GM12878 (cell line): ENCODE results near the gene PCDHA3. TPM values are rescaled to one million over a fixed set of nuclear protein-coding genes. Genes with fewer than 3 reads are reported as not detected.
"Not testable (repeated sequence)": the region's sequence is repeated elsewhere in the genome, so short reads cannot be mapped to it uniquely, and the experiment has no call there.

ENCODE experiments used
- ATAC-seq: fragments of 200-7000 bp; cut with Tn5 transposase; 3 replicates; pipeline ENCODE4 v1.9.1; 2020; ENCODE audit warnings: mild to moderate bottlenecking, moderate library complexity
- BruUV-seq: library from RNA; stranded (reverse); fragments of 400-500 nt; replicated peaks from 2 replicates; lab custom pipeline; 2021; lab: Mats Ljungman, UMichigan
- CTCF ChIA-PET: fragments of 300-600 bp; sonication (Branson Sonifier 250); formaldehyde crosslinking; extraction: SDS; loops from one replicate; lab custom pipeline; 2021; ENCODE audit warnings: inconsistent platforms; lab: Yijun Ruan, JAX
- POLR2A ChIA-PET: fragments of 350-600 bp; formaldehyde crosslinking; extraction: SDS; loops from one replicate; lab custom pipeline; 2021; ENCODE audit warnings: inconsistent platforms; lab: Charles Lee
- RAD21 ChIA-PET: fragments of 300-600 bp; sonication (Branson Sonifier 250); formaldehyde crosslinking; loops from one replicate; lab custom pipeline; 2023; ENCODE audit warnings: antibody characterized with exemption; ENCODE audit not compliant: unreplicated experiment; lab: Charles Lee
- SMC1A ChIA-PET: fragments of 300-600 bp; sonication (Branson Sonifier 250); formaldehyde crosslinking; loops from one replicate; lab custom pipeline; 2023; ENCODE audit not compliant: unreplicated experiment, uncharacterized antibody; lab: Charles Lee
- DNase-seq: peaks from one replicate; pipeline ENCODE4 v3.0.0-alpha.2; 2011; ENCODE audit warnings: low read depth, low spot score
- FAIRE-seq: peaks from 3 replicates; lab custom pipeline; 2011; peaks lifted over from hg19 to GRCh38; lab: Jason Lieb, UNC
- H2AFZ ChIP-seq: 2 replicates; pipeline ENCODE4 v1.6.0; 2011; ENCODE audit warnings: low read depth, low read length, control low read depth; ENCODE audit not compliant: control insufficient read depth
- H3K27ac ChIP-seq: 2 replicates; pipeline ENCODE4 v1.5.1; 2011; ENCODE audit warnings: control low read depth; ENCODE audit not compliant: control insufficient read depth, insufficient read depth
- H3K27me3 ChIP-seq, 2 experiments: replicated peaks in 1 of 2; 2 replicates each; pipeline versions ENCODE4 v1.6.0 to v1.6.1; 2011; ENCODE audit warnings: low read length in 1 of 2; ENCODE audit not compliant: control insufficient read depth in 2 of 2, insufficient read depth in 2 of 2
- H3K36me3 ChIP-seq, 2 experiments: 2 replicates each; pipeline ENCODE4 v1.5.1; 2011; ENCODE audit warnings: low read length in 1 of 2; ENCODE audit not compliant: control insufficient read depth in 2 of 2, insufficient read depth in 2 of 2
- H3K4me1 ChIP-seq: 2 replicates; pipeline ENCODE4 v1.6.1; 2011; ENCODE audit warnings: mild to moderate bottlenecking, low read length, moderate library complexity, mixed read lengths; ENCODE audit not compliant: control insufficient read depth, insufficient read depth
- H3K4me2 ChIP-seq: 2 replicates; pipeline ENCODE4 v1.6.0; 2011; ENCODE audit warnings: control low read depth; ENCODE audit not compliant: control insufficient read depth, insufficient read depth
- H3K4me3 ChIP-seq: fragments of 200-600 bp; sonication (generic); 2 replicates; pipeline ENCODE4 v1.5.1; 2016
- H3K79me2 ChIP-seq: 2 replicates; pipeline ENCODE4 v1.6.0; 2011; ENCODE audit warnings: low read length; ENCODE audit not compliant: control insufficient read depth, insufficient read depth
- H3K9ac ChIP-seq: 2 replicates; pipeline ENCODE4 v1.8.0; 2011; ENCODE audit warnings: low read length, control low read depth, mixed read lengths; ENCODE audit not compliant: control insufficient read depth, insufficient read depth
- H3K9me3 ChIP-seq: replicated peaks from 3 replicates; pipeline ENCODE4 v1.5.1; 2011; ENCODE audit warnings: mild to moderate bottlenecking, low read length; ENCODE audit not compliant: control insufficient read depth, insufficient read depth
- H4K20me1 ChIP-seq: 2 replicates; pipeline ENCODE4 v1.6.0; 2011; ENCODE audit not compliant: control insufficient read depth, insufficient read depth
- GABPA ChIP-seq: IDR thresholded peaks from 2 replicates; pipeline ENCODE4 v1.6.1; 2014; ENCODE audit warnings: antibody characterized with exemption, low read depth, mild to moderate bottlenecking, inconsistent platforms
- MYC ChIP-seq: IDR thresholded peaks from 2 replicates; pipeline ENCODE4 v1.6.1; 2011; ENCODE audit warnings: mild to moderate bottlenecking, low read length, moderate library complexity, inconsistent platforms; ENCODE audit not compliant: insufficient read depth, insufficient replicate concordance, insufficient read length, severe bottlenecking
- NBN ChIP-seq: fragments of 450-650 bp; IDR thresholded peaks from 2 replicates; pipeline ENCODE4 v1.6.1; 2016
- NFYB ChIP-seq: IDR thresholded peaks from 2 replicates; pipeline ENCODE4 v1.6.1; 2011; ENCODE audit warnings: low read depth, mild to moderate bottlenecking, low read length, improper control_type of control experiment, moderate library complexity; ENCODE audit not compliant: insufficient read depth
- PML ChIP-seq: IDR thresholded peaks from 2 replicates; pipeline ENCODE4 v1.6.1; 2012; ENCODE audit warnings: low read length, inconsistent platforms
- RB1 ChIP-seq: fragments of 450-650 bp; formaldehyde crosslinking; IDR thresholded peaks from 2 replicates; pipeline ENCODE4 v1.6.1; 2017; ENCODE audit warnings: mild to moderate bottlenecking, borderline replicate concordance
- ZNF24 ChIP-seq: fragments of 450-650 bp; IDR thresholded peaks from 2 replicates; pipeline ENCODE4 v1.6.1; 2017; ENCODE audit warnings: antibody characterized with exemption, mild to moderate bottlenecking
- WGBS: methylation state at CpG from one replicate; pipeline ENCODE4 v1.1.6; 2016; ENCODE audit warnings: low lambda C conversion rate; ENCODE audit not compliant: insufficient replicate concordance, insufficient coverage; ENCODE audit errors: missing lambda C conversion rate; 5-methylcytosine and 5-hydroxymethylcytosine counted together
- in situ Hi-C: fragments of 300-500 bp; cut with MboI; formaldehyde crosslinking; loops from 9 replicates; pipeline ENCODE4 v1.14.3; 2018; ENCODE audit warnings: mixed read lengths
- intact Hi-C: fragments of 100-400 bp; cut with micrococcal nuclease; formaldehyde crosslinking; loops from one replicate; pipeline ENCODE4 v1.14.2; 2022; ENCODE audit not compliant: unreplicated experiment
- polyA plus RNA-seq, 11 experiments: library from polyadenylated mRNA; depleted of rRNA in 4 of 11; unstranded in 6 of 11; stranded (reverse) in 5 of 11; fragments of >200 nt; fragmentation: Nextera tagmentation in 4 of 11; fragmentation: Illumina TruSeq in 1 of 11; extraction: Ambion mirVana in 4 of 11; extraction: Trizol in 1 of 11; gene quantifications; 1 replicate in 1 of 11; 2 replicates in 10 of 11; pipeline versions ENCODE4 v1.2.1 to v1.2.3, GENCODE V29; 2011 to 2016; ENCODE audit warnings: inconsistent platforms in 2 of 11, missing spikeins in 2 of 11, low read depth in 1 of 11
- total RNA-seq, 4 experiments: library from RNA; depleted of rRNA in 3 of 4; stranded (reverse); fragments of >200 nt in 3 of 4; fragmentation: Illumina TruSeq in 1 of 4; extraction: Trizol in 1 of 4; gene quantifications; 2 replicates each; pipeline versions ENCODE4 v1.2.1 to v1.2.3, GENCODE V29; 2013 to 2021
- TF ChIP-seq, protein P1 (sequence below): IDR thresholded peaks from 2 replicates; pipeline ENCODE4 v1.6.1; 2011; ENCODE audit warnings: borderline replicate concordance, low read depth, mild to moderate bottlenecking, moderate library complexity, mixed read lengths, low read length; ENCODE audit not compliant: insufficient read depth; ENCODE audit errors: extremely low read length
- TF ChIP-seq, protein P2 (sequence below): fragments of 450-650 bp; IDR thresholded peaks from 2 replicates; pipeline ENCODE4 v1.6.1; 2017; ENCODE audit warnings: low read depth, mild to moderate bottlenecking, moderate library complexity
- TF ChIP-seq, protein P3 (sequence below): fragments of 450-650 bp; IDR thresholded peaks from 2 replicates; pipeline ENCODE4 v1.6.1; 2016; ENCODE audit warnings: mild to moderate bottlenecking
- TF ChIP-seq, protein P4 (sequence below): fragments of 450-650 bp; IDR thresholded peaks from 2 replicates; pipeline ENCODE4 v1.6.1; 2017; ENCODE audit warnings: antibody characterized with exemption, mild to moderate bottlenecking, moderate library complexity

The PCDHA3 gene
- total and polyA plus RNA-seq, 10 of the 15 experiments (the other 5 are each of a cell fraction or from before 2014, with no cell fraction given) = 0.01 to 0.04 TPM; not detected in 8

DNA sequence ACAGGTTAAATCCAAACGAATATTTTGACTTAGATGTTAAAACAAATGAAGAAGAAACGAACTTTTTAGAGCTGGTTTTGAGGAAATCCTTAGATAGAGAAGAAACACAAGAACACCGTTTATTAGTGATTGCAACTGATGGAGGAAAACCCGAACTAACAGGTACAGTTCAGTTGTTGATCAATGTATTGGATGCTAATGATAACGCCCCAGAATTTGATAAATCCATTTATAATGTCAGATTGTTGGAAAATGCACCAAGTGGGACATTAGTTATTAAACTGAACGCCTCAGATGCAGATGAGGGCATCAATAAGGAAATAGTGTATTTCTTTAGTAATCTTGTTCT lies 21.4 kb downstream of the PCDHA3 start:
- ATAC-seq = no peak
- no TSS peak for BruUV-seq
- 31% methylated on average over 6 of the region's 6 CpGs for WGBS
- H2AFZ ChIP-seq = no peak overlapping the region
- no peak overlapping the region for H3K9ac ChIP-seq
- ChIA-PET CTCF (interaction anchor here (0.7 to 2.0 kb wide), 3 partner anchors 9 to 23 kb away, joined by 3 to 5 read pairs (median 3); no protein-coding TSS in a partner anchor), SMC1A (no interaction called here), RAD21 (no interaction called here)
- intact Hi-C loops = no loop called here
- H3K4me1 ChIP-seq = no peaks in the 10 kb centered on the region
- no peak overlapping the region for H3K4me2 ChIP-seq
- no peaks in the 10 kb centered on the region for H4K20me1 ChIP-seq
- no peak overlapping the region for H3K4me3 ChIP-seq
- no peak overlapping the region for H3K27ac ChIP-seq
- no peak for DNase-seq
- H3K79me2 ChIP-seq = no peaks in the 10 kb centered on the region
- FAIRE-seq = no peak
- no peaks in the 10 kb centered on the region for H3K36me3 ChIP-seq
- in situ Hi-C loops = loop anchor here (25.0 kb wide), 1 partner anchor 740 kb away; no protein-coding TSS in a partner anchor
- H3K9me3 ChIP-seq = no peaks in the 10 kb centered on the region; the same call in 2 of the 3 replicates
- no peaks in the 10 kb centered on the region for H3K27me3 ChIP-seq
- no peak for TF ChIP-seq NFYB
- TF ChIP-seq NBN = no peak
- TF ChIP-seq, protein P1, sequence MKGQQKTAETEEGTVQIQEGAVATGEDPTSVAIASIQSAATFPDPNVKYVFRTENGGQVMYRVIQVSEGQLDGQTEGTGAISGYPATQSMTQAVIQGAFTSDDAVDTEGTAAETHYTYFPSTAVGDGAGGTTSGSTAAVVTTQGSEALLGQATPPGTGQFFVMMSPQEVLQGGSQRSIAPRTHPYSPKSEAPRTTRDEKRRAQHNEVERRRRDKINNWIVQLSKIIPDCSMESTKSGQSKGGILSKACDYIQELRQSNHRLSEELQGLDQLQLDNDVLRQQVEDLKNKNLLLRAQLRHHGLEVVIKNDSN = no peak
- TF ChIP-seq, protein P2, sequence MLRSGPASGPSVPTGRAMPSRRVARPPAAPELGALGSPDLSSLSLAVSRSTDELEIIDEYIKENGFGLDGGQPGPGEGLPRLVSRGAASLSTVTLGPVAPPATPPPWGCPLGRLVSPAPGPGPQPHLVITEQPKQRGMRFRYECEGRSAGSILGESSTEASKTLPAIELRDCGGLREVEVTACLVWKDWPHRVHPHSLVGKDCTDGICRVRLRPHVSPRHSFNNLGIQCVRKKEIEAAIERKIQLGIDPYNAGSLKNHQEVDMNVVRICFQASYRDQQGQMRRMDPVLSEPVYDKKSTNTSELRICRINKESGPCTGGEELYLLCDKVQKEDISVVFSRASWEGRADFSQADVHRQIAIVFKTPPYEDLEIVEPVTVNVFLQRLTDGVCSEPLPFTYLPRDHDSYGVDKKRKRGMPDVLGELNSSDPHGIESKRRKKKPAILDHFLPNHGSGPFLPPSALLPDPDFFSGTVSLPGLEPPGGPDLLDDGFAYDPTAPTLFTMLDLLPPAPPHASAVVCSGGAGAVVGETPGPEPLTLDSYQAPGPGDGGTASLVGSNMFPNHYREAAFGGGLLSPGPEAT = no peak
- TF ChIP-seq, protein P3, sequence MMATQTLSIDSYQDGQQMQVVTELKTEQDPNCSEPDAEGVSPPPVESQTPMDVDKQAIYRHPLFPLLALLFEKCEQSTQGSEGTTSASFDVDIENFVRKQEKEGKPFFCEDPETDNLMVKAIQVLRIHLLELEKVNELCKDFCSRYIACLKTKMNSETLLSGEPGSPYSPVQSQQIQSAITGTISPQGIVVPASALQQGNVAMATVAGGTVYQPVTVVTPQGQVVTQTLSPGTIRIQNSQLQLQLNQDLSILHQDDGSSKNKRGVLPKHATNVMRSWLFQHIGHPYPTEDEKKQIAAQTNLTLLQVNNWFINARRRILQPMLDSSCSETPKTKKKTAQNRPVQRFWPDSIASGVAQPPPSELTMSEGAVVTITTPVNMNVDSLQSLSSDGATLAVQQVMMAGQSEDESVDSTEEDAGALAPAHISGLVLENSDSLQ = no peak
- TF ChIP-seq MYC = no peak
- TF ChIP-seq GABPA = no peak
- TF ChIP-seq RB1 = no peak
- TF ChIP-seq PML = no peak
- no peak for TF ChIP-seq ZNF24
- TF ChIP-seq, protein P4, sequence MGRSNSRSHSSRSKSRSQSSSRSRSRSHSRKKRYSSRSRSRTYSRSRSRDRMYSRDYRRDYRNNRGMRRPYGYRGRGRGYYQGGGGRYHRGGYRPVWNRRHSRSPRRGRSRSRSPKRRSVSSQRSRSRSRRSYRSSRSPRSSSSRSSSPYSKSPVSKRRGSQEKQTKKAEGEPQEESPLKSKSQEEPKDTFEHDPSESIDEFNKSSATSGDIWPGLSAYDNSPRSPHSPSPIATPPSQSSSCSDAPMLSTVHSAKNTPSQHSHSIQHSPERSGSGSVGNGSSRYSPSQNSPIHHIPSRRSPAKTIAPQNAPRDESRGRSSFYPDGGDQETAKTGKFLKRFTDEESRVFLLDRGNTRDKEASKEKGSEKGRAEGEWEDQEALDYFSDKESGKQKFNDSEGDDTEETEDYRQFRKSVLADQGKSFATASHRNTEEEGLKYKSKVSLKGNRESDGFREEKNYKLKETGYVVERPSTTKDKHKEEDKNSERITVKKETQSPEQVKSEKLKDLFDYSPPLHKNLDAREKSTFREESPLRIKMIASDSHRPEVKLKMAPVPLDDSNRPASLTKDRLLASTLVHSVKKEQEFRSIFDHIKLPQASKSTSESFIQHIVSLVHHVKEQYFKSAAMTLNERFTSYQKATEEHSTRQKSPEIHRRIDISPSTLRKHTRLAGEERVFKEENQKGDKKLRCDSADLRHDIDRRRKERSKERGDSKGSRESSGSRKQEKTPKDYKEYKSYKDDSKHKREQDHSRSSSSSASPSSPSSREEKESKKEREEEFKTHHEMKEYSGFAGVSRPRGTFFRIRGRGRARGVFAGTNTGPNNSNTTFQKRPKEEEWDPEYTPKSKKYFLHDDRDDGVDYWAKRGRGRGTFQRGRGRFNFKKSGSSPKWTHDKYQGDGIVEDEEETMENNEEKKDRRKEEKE = no peak
- TF ChIP-seq, all 136 proteins: peak for 0
- POLR2A ChIA-PET = no interaction called here

DNA sequence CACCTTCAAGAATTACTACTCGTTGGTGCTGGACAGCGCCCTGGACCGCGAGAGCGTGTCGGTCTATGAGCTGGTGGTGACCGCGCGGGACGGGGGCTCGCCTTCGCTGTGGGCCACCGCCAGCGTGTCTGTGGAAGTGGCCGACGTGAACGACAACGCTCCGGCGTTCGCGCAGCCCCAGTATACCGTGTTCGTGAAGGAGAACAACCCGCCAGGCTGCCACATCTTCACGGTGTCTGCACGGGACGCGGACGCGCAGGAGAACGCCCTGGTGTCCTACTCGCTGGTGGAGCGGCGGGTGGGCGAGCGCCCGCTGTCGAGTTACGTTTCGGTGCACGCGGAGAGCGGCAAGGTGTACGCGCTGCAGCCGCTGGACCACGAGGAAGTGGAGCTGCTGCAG lies 22.1 kb downstream of the PCDHA3 start:
- POLR2A ChIA-PET, H3K4me2 ChIP-seq, ATAC-seq: not testable (repeated sequence)

More for the DNA sequence above, 22.1 kb downstream of the PCDHA3 start:
- DNase-seq, H3K36me3 ChIP-seq, H3K9me3 ChIP-seq, H3K27me3 ChIP-seq, H3K4me1 ChIP-seq, intact Hi-C loops, H3K27ac ChIP-seq, BruUV-seq, H3K4me3 ChIP-seq, H4K20me1 ChIP-seq, RAD21 ChIA-PET, H3K79me2 ChIP-seq, FAIRE-seq, SMC1A ChIA-PET, H2AFZ ChIP-seq, H3K9ac ChIP-seq: not testable (repeated sequence)
- CTCF ChIA-PET = interaction anchor here (1.5 to 2.0 kb wide), 2 partner anchors 17 to 23 kb away, joined by 3 to 5 read pairs; no protein-coding TSS in a partner anchor
- WGBS = 81% methylated on average over 43 of the region's 48 CpGs
- in situ Hi-C loops = loop anchor here (25.0 kb wide), 1 partner anchor 739 kb away; no protein-coding TSS in a partner anchor
